ENCODE measurements around the gene PRPF18.

Gene PRPF18

DNA sequence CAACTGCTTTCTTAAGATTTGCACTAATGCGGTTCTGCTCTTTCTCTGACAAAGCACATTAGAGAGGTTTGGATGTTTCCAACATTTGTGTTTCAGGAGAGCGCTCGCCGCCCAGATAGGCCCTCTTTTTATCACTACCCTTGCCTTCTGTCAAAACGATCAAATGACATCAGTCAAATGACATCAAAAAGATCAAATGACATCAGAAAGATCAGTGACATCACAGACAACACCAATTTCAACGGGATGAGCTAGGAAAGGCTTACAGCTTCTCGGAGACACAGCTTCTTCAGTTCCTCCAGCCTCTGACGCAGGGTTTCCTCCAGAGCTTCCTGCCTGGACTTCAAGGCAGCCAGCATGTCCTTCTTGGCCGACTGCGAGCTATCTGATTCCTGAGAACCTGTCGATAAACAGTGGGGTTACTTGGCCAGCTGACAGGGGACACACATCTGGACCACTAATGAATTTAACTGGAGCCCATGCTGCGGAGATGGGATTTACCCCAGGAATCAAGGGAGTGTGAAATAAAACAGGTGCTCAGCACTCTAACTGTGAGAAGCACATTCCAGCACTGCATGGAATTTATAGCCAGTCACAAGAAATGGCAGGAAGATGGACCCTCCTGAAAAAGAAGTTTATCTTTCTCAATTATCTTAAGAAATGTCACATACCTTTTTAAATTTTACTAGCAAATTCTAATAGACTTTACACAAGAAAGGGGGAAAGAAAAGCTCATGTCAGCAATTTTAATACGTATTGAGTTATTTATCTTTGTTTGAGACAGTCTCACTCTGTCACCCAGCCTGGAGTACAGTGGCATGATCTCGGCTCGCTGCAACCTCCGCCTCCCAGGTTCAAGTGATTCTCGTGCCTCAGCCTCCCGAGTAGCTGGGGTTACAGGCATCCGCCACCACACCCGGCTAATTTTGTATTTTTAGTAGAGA lies 88.2 kb downstream of the PRPF18 start:
- H3K9me3 Mint-ChIP-seq = no peaks in the 10 kb centered on the region
- TF ChIP-seq, protein P1, sequence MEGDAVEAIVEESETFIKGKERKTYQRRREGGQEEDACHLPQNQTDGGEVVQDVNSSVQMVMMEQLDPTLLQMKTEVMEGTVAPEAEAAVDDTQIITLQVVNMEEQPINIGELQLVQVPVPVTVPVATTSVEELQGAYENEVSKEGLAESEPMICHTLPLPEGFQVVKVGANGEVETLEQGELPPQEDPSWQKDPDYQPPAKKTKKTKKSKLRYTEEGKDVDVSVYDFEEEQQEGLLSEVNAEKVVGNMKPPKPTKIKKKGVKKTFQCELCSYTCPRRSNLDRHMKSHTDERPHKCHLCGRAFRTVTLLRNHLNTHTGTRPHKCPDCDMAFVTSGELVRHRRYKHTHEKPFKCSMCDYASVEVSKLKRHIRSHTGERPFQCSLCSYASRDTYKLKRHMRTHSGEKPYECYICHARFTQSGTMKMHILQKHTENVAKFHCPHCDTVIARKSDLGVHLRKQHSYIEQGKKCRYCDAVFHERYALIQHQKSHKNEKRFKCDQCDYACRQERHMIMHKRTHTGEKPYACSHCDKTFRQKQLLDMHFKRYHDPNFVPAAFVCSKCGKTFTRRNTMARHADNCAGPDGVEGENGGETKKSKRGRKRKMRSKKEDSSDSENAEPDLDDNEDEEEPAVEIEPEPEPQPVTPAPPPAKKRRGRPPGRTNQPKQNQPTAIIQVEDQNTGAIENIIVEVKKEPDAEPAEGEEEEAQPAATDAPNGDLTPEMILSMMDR (IDR thresholded peaks at IDR 0.05; ENCODE audit: unreplicated experiment in 3 of 3) = no peak

DNA sequence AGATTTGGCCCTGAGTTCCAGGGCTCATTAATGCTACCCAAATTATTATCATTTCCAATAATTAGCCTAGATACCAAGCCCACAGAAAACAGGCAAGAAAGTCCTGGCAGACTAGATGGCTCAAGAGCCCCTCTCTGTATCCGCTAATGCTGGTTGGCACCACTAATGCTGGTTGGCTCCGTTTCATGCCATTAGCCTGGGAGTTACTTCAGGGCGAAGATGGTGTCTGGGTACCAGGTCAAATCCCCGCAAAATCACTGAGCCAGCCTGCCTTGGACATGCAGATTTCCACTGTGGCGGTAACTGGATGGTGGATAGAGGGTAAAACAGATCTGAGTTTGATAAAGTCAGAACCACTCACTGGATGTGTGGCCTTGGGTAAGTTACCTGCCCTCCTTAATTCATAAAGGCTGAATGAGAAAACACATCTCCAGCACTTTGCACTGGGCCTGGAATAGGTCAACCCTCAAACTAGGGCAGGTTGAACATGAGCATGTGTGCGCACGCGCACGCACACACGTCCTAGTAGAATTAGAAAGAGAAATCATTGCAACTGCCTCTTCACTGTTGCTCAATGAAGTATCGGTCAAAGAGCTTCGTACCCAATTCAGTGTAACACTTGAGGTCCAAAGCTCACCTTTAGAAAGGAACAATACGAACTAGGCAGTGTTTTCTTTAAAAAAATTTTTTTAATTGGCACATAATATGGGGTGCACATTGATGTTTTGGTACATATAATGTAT lies 91.5 kb downstream of the PRPF18 start:
- H3K4me3 Mint-ChIP-seq = no peak overlapping the region
- TF ChIP-seq, protein P1 (IDR thresholded peaks at IDR 0.05; ENCODE audit: unreplicated experiment in 3 of 3) = no peak
- peaks cover 72% of the 10 kb centered on the region for H3K36me3 Mint-ChIP-seq (ENCODE audit: low read depth)
- H3K9me3 Mint-ChIP-seq = no peaks in the 10 kb centered on the region
- peaks cover 40% of the 10 kb centered on the region for H3K4me1 Mint-ChIP-seq
- H3K27me3 Mint-ChIP-seq (ENCODE audit: low read depth) = no peaks in the 10 kb centered on the region
- H3K27ac Mint-ChIP-seq = peak overlapping the region in 1 of 3 experiments; percentile 53

More for the DNA sequence above, 88.2 kb downstream of the PRPF18 start:
- peaks cover 76% of the 10 kb centered on the region for H3K36me3 Mint-ChIP-seq (ENCODE audit: low read depth)
- peak overlapping the region; percentile 77 to 95 (median 81) for H3K27ac Mint-ChIP-seq
- peaks cover 56% of the 10 kb centered on the region for H3K4me1 Mint-ChIP-seq
- peak overlapping the region in 2 of 3 experiments; percentile 23 to 44 for H3K4me3 Mint-ChIP-seq
- no peaks in the 10 kb centered on the region for H3K27me3 Mint-ChIP-seq (ENCODE audit: low read depth)
